MG63 (cell line): ENCODE measurements around the gene NRL. TPM values are rescaled to one million over a fixed set of nuclear protein-coding genes. Genes with fewer than 3 reads are reported as not detected.
A peak's percentile ranks its signal among the peaks of the same experiment; 100 is the strongest.

ENCODE experiments used
- DNase-seq: peaks from one replicate; pipeline ENCODE4 v3.0.0-alpha.2; 2020
- H3K27me3 ChIP-seq: fragments of 250-450 bp; sonication (Bioruptor Pico); 2 replicates; pipeline ENCODE4 v1.5.1; 2020; ENCODE audit warnings: mild to moderate bottlenecking, moderate library complexity
- H3K36me3 ChIP-seq: fragments of 250-450 bp; sonication (Bioruptor Pico); 2 replicates; pipeline ENCODE4 v1.5.1; 2020; ENCODE audit warnings: mild to moderate bottlenecking, moderate library complexity
- H3K4me3 ChIP-seq: fragments of 250-450 bp; sonication (Bioruptor Pico); 2 replicates; pipeline ENCODE4 v1.5.1; 2020; ENCODE audit warnings: mild to moderate bottlenecking, moderate library complexity
- H3K9me3 ChIP-seq: fragments of 250-450 bp; sonication (Bioruptor Pico); 2 replicates; pipeline ENCODE4 v1.5.1; 2020; ENCODE audit warnings: mild to moderate bottlenecking, moderate library complexity
- total RNA-seq: library from RNA; depleted of rRNA; stranded (reverse); fragments of >200 nt; shearing (Covaris generic); gene quantifications from 2 replicates; pipeline ENCODE4 v1.2.3, GENCODE V29; 2014; ENCODE audit warnings: low replicate concordance

The NRL gene
- total RNA-seq, 1 experiment from 2014 or later, result 4.9 TPM

DNA sequence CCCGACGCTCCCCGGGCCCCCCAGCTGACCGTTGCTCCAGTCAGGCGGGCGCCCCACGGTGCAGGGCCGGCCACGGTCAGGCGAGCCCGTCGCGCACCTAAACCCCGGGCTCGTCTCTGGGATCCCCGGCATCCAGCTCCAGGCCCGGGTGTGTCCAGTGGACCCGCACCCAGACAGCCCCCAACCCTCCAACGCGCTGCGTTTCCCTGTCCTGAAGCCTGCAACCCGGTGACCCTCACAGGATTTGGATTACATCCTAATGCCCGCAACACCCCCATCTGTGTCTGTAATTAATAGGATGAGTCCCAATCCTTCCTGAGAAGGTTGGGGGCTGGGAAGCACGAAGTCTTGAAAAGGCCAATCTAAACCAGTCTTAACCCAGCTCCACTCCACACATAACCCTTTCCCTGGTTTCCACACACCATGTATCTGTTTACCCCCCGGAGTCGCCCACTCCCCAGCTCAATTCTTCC is 33.0 kb downstream of the NRL start:
- Histone ChIP-seq H3K9me3 (no peaks in the 10 kb centered on the region), H3K27me3 (no peaks in the 10 kb centered on the region), H3K4me3 (no peak overlapping the region; the same call in 1 of the 2 replicates), H3K36me3 (no peaks in the 10 kb centered on the region)
- DNase-seq, result no peak

DNA sequence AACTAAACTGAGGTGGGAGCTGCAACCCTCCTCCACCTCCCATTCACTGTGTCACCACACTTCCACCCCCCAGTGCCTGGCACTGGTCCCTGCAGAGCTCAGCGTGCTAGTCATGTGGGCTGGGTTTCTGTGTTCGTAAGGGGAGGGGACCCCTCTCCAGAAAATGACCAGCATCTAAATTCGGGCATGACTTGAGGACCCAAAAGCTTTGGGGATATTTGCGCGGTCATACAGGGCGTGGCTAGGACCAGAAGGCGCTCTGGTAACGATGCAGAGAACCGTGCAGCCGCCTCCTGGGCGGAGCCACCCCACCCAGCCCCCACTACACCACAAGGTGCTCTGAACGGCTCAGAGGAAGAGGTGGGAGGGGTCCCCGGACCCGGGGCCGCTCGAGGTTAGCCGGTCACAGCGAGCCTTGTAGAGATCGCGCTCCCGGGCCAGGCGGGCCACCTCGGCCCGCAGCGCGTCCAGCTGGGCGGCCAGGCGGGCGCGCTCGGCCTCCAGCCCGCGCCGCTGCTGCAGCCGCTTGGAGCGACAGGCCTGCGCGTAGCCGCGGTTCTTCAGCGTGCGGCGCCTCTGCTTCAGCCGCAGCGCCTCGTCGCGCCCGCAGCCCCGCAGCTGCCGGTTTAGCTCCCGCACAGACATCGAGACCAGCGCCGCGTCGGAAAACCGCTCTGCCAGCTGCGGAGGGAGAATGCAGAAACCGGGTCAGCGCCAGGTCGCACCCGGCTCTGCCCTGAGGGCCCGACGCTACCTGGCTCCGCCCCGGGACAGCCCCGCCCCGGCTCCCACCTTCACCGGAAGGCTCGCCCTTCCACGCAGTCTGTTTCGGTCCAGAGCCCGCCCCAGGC is 33.6 kb downstream of the NRL start:
- no peaks in the 10 kb centered on the region for H3K27me3 ChIP-seq
- no peaks in the 10 kb centered on the region for H3K36me3 ChIP-seq
- H3K9me3 ChIP-seq, result no peaks in the 10 kb centered on the region
- DNase-seq, result peak; percentile 38
- H3K4me3 ChIP-seq, result peak overlapping the region; percentile 43

DNA sequence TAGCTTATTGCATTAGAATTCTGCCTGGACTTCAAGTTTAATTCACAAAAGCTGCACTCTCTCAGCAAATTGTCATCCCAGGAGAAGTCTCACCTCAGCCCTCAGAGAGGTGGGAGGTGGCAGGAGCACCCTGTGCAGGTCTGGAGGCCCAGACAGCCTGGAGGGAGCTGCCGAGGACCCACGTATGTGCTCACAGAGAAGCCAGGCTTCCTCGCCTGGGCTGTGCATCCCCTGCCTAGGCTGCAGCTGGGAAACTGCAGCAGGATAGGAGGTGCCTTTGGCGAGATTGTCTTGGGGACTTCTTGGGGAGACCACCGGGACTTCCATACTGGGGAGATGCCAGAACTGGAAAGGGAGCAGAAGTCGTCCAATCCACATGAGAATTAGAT is 34.6 kb downstream of the NRL start:
- no peaks in the 10 kb centered on the region for H3K9me3 ChIP-seq
- H3K36me3 ChIP-seq, result no peaks in the 10 kb centered on the region
- DNase-seq, result no peak
- H3K4me3 ChIP-seq, result no peak overlapping the region
- no peaks in the 10 kb centered on the region for H3K27me3 ChIP-seq

- DNase-seq, result no peak
- no peaks in the 10 kb centered on the region for H3K27me3 ChIP-seq
- H3K9me3 ChIP-seq, result no peaks in the 10 kb centered on the region
- H3K36me3 ChIP-seq, result no peaks in the 10 kb centered on the region
- H3K4me3 ChIP-seq, result no peak overlapping the region
Observed at GRCh38 chr14:24079491-24080141, 35.1 kb downstream of the NRL start.

- Histone ChIP-seq H3K9me3 (no peaks in the 10 kb centered on the region), H3K27me3 (no peaks in the 10 kb centered on the region), H3K36me3 (no peaks in the 10 kb centered on the region), H3K4me3 (no peak overlapping the region)
- no peak for DNase-seq
Observed at GRCh38 chr14:24078146-24078545, 36.6 kb downstream of the NRL start.

DNA sequence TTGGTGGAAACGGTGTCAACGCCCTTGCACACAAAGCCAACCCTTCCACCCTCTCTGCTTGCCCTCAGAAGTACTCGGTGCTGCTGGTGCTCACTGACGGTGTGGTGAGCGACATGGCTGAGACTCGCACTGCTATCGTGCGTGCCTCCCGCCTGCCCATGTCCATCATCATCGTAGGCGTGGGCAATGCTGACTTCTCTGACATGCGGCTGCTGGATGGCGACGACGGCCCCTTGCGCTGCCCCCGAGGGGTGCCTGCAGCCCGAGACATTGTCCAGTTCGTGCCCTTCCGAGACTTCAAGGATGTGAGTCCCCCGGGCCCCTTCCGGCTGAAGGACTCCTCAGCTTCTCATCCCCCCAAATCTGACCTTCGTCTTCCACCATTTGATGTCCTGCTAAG is 37.7 kb downstream of the NRL start:
- Histone ChIP-seq H3K27me3 (no peaks in the 10 kb centered on the region), H3K36me3 (no peaks in the 10 kb centered on the region), H3K9me3 (no peaks in the 10 kb centered on the region), H3K4me3 (no peak overlapping the region)
- no peak for DNase-seq

DNA sequence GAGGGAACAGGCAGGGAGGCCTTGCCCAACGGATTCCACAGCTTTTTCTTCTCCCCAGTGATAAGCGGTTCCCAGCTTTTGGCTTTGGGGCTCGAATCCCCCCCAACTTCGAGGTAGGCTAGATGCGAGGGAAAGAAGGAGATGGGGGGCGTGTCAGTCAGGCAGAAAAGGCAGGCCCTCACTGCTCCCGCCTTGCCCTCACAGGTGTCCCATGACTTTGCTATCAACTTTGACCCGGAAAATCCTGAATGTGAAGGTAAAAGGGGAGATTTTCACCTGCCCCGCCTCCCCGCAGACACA is 38.5 kb downstream of the NRL start:
- Histone ChIP-seq H3K9me3 (no peaks in the 10 kb centered on the region), H3K27me3 (no peaks in the 10 kb centered on the region), H3K4me3 (no peak overlapping the region), H3K36me3 (no peaks in the 10 kb centered on the region)
- no peak for DNase-seq

DNA sequence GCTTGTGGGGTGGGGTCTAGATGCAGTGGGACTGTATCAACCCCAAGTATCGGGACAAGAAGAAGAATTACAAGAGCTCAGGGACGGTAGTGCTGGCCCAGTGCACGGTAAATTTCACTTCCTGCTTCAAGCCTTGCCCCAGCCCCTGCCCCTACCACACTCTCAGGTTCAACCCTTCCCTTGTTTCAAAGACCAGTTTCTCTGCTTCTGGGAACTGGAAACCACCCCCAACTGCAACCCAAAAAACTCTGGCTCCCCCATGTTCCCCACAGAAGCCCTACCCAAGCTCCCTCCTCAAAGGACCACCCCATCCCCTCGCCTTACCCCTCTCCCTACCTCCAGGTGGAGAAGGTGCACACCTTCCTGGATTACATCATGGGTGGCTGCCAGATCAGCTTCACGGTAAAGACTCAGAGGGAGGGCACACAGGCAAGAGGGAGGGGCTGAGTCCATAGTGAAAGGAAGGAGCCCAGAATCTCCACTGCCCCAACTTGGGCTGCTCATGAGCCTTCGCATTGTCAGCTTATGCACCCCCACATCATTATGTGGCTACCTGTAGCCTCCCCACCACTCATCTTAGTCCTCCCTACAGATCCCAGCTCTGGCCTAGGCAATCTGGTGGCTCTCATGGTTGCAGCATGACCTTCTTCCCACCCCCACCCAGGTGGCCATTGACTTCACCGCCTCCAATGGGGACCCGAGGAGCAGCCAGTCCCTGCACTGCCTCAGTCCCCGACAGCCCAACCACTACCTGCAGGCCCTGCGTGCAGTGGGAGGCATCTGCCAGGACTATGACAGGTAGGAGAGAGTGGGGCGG is 39.1 kb downstream of the NRL start:
- Histone ChIP-seq H3K4me3 (no peak overlapping the region), H3K36me3 (no peaks in the 10 kb centered on the region), H3K9me3 (no peaks in the 10 kb centered on the region), H3K27me3 (no peaks in the 10 kb centered on the region)
- no peak for DNase-seq

GRCh38 chr14:24074625-24075484 is 39.9 kb downstream of the NRL start:
- Histone ChIP-seq H3K27me3 (no peaks in the 10 kb centered on the region), H3K4me3 (no peak overlapping the region), H3K9me3 (no peaks in the 10 kb centered on the region), H3K36me3 (no peaks in the 10 kb centered on the region)
- DNase-seq, result no peak

DNA sequence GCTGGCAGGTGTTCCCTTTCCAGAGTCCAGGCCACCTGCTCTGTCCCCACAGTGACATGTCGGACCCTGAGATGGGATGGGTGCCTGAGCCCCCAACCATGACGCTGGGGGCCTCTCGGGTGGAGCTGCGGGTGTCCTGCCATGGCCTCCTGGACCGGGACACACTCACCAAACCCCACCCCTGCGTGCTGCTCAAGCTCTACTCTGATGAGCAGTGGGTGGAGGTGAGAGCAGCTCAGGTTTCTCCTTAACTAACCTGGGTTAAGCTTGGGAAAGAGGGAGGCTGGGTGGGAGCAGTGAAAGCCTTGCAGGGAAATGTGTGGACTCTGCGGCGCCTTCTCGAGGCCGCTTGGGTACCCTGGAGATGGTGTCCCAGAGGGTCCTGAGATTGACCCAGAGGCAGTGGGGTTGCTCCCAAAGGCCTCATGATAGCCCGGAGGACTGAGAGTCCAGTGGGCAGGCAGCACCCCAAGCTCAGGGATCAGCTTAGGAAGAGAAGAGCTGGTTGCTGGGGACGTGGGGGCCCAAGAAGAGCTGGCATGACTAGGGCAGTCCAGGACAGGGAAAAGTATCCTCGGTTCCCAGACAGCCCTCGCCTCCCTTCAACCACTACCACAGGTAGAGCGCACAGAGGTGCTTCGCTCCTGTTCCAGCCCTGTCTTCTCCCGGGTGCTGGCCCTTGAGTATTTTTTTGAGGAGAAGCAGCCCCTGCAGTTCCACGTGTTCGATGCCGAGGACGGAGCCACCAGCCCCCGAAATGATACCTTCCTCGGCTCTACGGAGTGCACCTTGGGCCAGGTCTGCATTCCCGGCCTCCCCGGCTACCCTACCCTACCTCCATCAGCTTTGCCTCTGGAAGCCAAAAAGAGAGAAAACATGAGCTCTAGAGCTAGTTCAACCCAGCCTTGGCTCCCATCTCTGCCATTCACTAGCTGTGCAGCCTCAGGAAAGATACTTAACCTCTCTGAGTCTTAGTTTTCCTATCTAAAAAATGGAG is 41.6 kb downstream of the NRL start:
- H3K27me3 ChIP-seq, result no peaks in the 10 kb centered on the region
- DNase-seq, result no peak
- no peak overlapping the region for H3K4me3 ChIP-seq
- H3K9me3 ChIP-seq, result no peaks in the 10 kb centered on the region
- no peaks in the 10 kb centered on the region for H3K36me3 ChIP-seq

GRCh38 chr14:24072436-24072835 is 42.3 kb downstream of the NRL start:
- no peaks in the 10 kb centered on the region for H3K9me3 ChIP-seq
- DNase-seq, result no peak
- no peak overlapping the region for H3K4me3 ChIP-seq
- no peaks in the 10 kb centered on the region for H3K27me3 ChIP-seq
- H3K36me3 ChIP-seq, result no peaks in the 10 kb centered on the region

DNA sequence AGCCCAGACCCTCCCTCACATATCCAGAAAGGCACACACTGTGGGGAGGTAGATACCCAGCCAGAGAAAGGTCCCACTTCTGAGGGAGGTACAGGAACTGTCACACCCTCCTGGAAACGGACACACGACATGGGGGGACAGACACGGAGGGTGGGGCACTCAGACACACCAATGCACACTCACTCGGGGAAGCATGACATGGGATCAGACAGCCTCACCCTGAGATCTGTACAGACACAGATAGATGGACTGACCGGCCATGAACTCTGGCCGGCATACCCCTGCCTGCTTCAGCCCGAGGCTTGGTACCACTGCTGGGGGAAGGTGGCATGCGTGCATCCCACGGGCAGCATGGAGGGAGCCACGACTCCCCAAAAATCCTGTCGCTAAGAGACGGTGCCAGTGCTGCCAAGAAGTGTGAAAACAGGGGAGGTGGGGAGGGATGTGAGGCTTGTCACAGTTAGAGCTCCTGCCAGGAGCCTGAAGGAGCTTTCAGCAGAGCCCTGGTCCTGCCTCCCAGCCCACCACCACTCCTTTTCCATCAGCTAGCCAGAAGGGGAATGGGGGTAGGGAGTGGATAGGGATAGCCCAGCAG is 42.8 kb downstream of the NRL start:
- H3K27me3 ChIP-seq, result no peaks in the 10 kb centered on the region
- no peak overlapping the region for H3K4me3 ChIP-seq
- DNase-seq, result no peak

GRCh38 chr14:24071144-24071697 is 43.5 kb downstream of the NRL start, which contains the start of gene CPNE6:
Gene CPNE6, plus strand, starts transcription at chr14:24071562. Its CDS starts 1,375 bp downstream, at chr14:24072937.
- no peak within 1 kb of the TSS for H3K4me3 ChIP-seq
- no peaks in the 10 kb centered on the region for H3K36me3 ChIP-seq
- DNase-seq, result no peak
- H3K27me3 ChIP-seq, result no peaks in the 10 kb centered on the region
- no peaks in the 10 kb centered on the region for H3K9me3 ChIP-seq

More for the DNA sequence above, 42.8 kb downstream of the NRL start:
- Histone ChIP-seq H3K36me3 (no peaks in the 10 kb centered on the region), H3K9me3 (no peaks in the 10 kb centered on the region)

DNA sequence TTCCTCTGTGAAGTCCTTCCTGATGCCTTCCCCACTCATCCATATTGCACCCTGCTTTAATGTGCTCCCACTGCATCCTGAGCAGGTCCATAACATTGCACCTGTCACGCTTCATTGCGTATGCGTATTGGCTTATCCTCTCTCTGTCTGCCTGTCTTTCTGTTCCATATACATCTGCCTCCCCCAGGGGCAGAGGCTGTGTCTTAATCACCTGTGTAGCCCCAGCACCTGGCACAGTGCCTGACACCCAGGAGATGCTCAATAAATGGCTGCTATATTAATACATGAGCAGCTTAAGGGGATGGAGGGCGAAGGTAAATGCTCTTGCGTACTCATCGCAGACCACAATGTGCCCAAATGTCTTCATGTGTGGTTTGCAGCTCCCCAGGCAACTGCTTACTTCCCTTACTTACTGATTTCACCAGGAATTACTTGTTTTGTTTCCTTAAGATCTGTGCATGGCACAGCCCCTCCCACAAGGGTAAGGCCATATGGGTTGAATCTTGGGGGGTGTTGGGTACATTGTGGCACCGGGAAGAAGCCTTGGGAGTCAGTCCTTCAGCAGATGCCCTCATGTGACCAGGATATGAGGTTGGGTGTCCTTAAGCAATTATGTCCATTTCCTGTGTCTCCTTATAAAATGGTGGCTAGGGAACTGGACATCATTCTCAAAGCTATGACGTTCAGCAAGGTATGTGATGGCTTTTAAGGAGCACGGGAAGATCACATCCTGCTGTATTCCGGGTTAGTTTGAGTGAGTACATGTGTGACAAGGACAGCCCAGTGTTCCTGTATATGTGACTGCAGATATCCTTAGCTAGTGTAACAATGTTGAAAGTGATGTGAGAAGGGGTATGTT is 44.2 kb downstream of the NRL start:
- Histone ChIP-seq H3K4me3 (no peak overlapping the region), H3K27me3 (no peaks in the 10 kb centered on the region), H3K9me3 (no peaks in the 10 kb centered on the region), H3K36me3 (no peaks in the 10 kb centered on the region)
- no peak for DNase-seq
